Gastrocnemius medialis (tissue), 4 donors: Measurements from ENCODE around the gene RABGAP1L.

Source experiments
- CTCF ChIP-seq, 5 experiments: fragments of 450-650 bp in 3 of 5; fragments of 200-600 bp in 2 of 5; sonication (generic) in 2 of 5; IDR thresholded peaks in 4 of 5; conservative IDR thresholded peaks in 1 of 5; 1 replicate in 4 of 5; 2 replicates in 1 of 5; pipeline ENCODE4 v1.5.1; 2016 to 2019; ENCODE audit warnings: antibody characterized with exemption in 5 of 5, mild to moderate bottlenecking in 3 of 5, moderate library complexity in 3 of 5
- POLR2A ChIP-seq, 2 donors: fragments of 450-650 bp; IDR thresholded peaks; one replicate each; pipeline ENCODE4 v1.6.1; 2017; ENCODE audit warnings: antibody characterized with exemption in 2 of 2, mild to moderate bottlenecking in 2 of 2, moderate library complexity in 2 of 2

DNA sequence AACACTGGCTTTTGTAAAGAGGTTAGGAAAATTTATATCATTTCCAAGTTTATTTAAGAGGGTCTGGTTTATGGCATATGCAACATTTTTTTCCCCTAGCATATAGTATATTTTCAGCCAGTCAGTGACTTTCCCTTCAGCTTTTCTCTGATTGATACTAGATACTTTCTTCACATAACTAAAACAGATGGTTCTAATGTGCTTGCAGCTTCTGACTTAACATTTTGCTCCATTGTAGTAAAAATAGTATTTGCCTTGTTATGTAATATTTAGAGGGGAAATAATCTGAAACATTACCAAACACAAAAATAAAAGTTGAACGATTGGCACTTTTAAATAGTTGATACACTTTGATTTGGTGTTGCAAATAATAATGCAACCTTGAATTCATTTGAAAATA, 480.1 kb downstream of the RABGAP1L start:
- TF ChIP-seq CTCF (IDR thresholded peaks at IDR 0.05 in 4 of 5, conservative IDR thresholded peaks at IDR 0.05 in 1 of 5), result no peak
- TF ChIP-seq POLR2A (IDR thresholded peaks at IDR 0.05), result no peak
